GM10248 (cell line): ENCODE measurements around the gene TMEM167B.

Source experiments
- CTCF ChIA-PET: fragments of 300-600 bp; sonication (Branson Sonifier 250); formaldehyde crosslinking; extraction: SDS; loops from one replicate; lab custom pipeline; 2021; ENCODE audit warnings: antibody characterized with exemption; lab: Yijun Ruan, JAX
- POLR2A ChIA-PET: fragments of 350-650 bp; sonication (Branson Sonifier 250); formaldehyde crosslinking; extraction: SDS; loops from one replicate; lab custom pipeline; 2020; ENCODE audit warnings: antibody characterized with exemption; lab: Yijun Ruan, JAX
- DNase-seq: peaks from one replicate; pipeline ENCODE4 v3.0.0; 2012; ENCODE audit errors: extremely low spot score
- TF ChIP-seq, protein P1 (sequence below): IDR thresholded peaks from 2 replicates; pipeline ENCODE4 v1.5.1; 2012; ENCODE audit warnings: mild to moderate bottlenecking, low read depth; ENCODE audit errors: extremely low read depth, missing control alignments, control extremely low read depth

The TMEM167B gene

DNA sequence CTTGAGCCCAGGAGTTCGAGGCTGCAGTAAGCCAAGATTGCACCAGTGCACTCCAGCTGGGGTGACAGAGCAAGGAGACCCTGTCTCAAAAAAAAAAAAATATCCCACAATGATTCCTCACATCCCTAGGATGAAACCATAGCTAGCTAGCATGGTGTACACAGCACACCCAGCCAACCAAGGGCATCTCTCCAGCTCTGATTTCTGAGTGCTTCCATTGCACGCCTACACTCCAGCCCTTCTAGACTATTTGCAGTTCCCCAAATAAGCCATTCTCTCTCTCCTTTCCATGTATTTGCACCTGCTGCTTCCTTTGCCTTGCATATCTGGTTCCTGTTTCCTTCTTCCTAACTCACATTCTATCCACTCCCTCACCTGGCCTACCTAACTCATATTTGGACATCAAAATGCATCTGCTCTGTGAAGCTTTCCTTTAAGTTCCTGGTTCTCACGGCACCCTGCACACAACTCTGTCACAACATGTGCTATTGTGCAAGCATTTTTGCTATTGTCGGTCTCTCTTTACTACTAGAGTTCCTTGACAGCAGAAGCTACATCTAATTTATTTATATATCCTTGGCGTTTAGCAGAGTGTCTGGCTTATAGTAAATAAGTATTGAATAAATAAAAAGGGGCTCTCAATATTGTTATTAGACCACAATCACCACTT lies 21.0 kb downstream of the TMEM167B start:
- ChIA-PET CTCF (interaction anchor here (0.6 to 8.5 kb wide), 30 partner anchors 10 to 599 kb away, joined by 3 to 114 read pairs (median 5); partner anchors contain the start of gene CLCC1), POLR2A (interaction anchor here (0.7 kb wide), 1 partner anchor 143 kb away, joined by 5 read pairs; no protein-coding TSS in a partner anchor)
- TF ChIP-seq, protein P1, sequence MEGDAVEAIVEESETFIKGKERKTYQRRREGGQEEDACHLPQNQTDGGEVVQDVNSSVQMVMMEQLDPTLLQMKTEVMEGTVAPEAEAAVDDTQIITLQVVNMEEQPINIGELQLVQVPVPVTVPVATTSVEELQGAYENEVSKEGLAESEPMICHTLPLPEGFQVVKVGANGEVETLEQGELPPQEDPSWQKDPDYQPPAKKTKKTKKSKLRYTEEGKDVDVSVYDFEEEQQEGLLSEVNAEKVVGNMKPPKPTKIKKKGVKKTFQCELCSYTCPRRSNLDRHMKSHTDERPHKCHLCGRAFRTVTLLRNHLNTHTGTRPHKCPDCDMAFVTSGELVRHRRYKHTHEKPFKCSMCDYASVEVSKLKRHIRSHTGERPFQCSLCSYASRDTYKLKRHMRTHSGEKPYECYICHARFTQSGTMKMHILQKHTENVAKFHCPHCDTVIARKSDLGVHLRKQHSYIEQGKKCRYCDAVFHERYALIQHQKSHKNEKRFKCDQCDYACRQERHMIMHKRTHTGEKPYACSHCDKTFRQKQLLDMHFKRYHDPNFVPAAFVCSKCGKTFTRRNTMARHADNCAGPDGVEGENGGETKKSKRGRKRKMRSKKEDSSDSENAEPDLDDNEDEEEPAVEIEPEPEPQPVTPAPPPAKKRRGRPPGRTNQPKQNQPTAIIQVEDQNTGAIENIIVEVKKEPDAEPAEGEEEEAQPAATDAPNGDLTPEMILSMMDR: no peak
- DNase-seq: no peak

DNA sequence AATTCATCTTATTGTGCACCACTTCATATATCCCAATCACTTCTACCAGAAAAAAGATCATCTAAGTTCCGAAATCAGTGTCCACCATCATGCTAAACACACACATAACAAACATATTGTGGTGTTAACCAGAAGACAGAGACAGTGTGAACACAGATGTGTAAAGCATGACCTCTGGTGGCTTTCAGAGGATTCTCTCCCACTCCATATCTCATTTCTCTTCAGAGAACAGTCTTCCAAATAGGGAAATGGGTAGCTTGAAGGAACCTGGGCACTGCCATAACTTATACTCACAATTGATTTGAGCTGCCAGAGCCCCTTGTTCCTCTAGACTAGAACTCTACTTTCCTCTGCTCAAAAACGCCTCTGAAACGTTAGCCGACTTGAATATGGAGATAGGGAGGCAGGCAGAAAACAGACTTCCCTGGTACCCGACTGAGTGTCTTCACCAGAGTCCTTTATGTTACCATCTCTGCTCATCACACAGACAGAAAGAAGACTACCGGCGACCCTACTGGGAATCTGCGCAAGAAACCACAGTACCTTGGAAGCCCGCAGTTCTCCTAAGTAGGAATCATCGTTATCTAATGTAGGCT lies 21.6 kb downstream of the TMEM167B start:
- ChIA-PET POLR2A (interaction anchor here (1.0 kb wide), 1 partner anchor 12 kb away, joined by 5 read pairs; no protein-coding TSS in a partner anchor), CTCF (interaction anchor here (0.7 to 8.5 kb wide), 44 partner anchors 10 to 600 kb away, joined by 3 to 114 read pairs (median 4); partner anchors contain the start of genes CLCC1 and TMEM167B)
- DNase-seq: no peak
- TF ChIP-seq, protein P1: peak; percentile 46

- DNase-seq: peak; percentile 81
- CTCF ChIA-PET: interaction anchor here (0.6 to 8.5 kb wide), 45 partner anchors 9 to 600 kb away, joined by 3 to 114 read pairs (median 4); partner anchors contain the start of genes CLCC1, SARS1 and TMEM167B
- TF ChIP-seq, protein P1: peak; percentile 94
- POLR2A ChIA-PET: interaction anchor here (1.0 kb wide), 1 partner anchor 13 kb away, joined by 5 read pairs; no protein-coding TSS in a partner anchor
Measured at GRCh38 chr1:109112652-109113285, 22.2 kb downstream of the TMEM167B start.

DNA sequence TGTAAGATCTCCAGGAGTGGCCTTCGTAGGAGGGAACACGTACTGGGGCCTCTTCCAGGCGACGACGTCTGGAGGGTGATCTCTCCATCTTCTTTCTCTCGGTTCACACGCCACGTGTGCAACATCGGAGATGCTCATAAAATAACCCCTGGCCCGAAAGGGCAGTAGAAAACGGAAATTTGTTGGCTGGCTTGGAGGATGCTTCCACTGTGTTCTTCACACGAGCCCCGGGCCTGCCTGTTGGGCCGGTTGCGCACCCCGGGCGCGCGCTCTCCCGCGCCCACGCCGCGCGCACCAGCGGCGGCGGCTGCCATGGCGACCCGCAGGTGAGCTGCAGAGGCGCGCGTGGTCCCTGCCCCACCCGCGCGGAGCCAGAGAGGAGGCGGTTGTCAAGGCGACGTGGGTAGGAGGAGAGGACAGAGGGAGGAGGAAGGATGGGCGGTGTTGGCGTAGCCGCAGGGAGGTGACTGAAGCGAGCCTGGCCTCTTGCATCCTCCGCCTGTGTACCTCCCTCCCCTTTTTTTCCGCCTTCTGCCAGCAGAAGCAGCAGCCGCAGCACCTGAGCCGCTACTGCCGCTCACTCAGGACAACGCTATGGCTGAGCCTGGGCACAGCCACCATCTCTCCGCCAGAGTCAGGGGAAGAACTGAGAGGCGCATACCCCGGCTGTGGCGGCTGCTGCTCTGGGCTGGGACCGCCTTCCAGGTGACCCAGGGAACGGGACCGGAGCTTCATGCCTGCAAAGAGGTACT lies 23.2 kb downstream of the TMEM167B start, which contains the start of gene ELAPOR1:
TSS of gene ELAPOR1 (plus strand) at position 526 of the 752 bp plus-strand sequence. CDS start at position 595, 69 bp downstream.
- ChIA-PET POLR2A (interaction anchor here (0.8 kb wide), 1 partner anchor 14 kb away, joined by 4 read pairs; no protein-coding TSS in a partner anchor), CTCF (interaction anchor here (0.5 to 8.5 kb wide), 20 partner anchors 8 to 418 kb away, joined by 3 to 114 read pairs (median 5); partner anchors contain the start of gene TMEM167B)
- TF ChIP-seq, protein P1: no peak
- peak; percentile 76 for DNase-seq

DNA sequence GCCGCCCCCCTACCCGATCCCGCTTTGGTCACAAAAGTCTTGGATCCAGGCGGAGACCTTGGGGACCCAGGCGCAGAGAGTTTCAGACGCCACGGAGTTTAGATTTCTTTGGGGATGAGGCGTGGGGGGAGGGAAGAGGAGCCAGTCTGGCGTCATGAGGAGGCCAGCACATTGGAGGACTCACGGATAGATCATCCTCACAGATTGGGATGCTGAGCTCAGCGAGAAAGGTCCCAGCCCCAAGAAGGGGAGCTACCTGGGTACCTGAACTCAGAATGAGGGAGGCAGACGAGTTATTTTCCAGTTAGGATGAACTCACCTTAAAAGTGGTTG lies 23.7 kb downstream of the TMEM167B start:
- ChIA-PET CTCF (interaction anchor here (0.5 to 8.5 kb wide), 7 partner anchors 13 to 297 kb away, joined by 3 to 114 read pairs (median 3); no protein-coding TSS in a partner anchor), POLR2A (interaction anchor here (0.8 kb wide), 1 partner anchor 14 kb away, joined by 4 read pairs; no protein-coding TSS in a partner anchor)
- TF ChIP-seq, protein P1: no peak
- no peak for DNase-seq
